ENCODE data around the gene SEPTIN5.

DNA sequence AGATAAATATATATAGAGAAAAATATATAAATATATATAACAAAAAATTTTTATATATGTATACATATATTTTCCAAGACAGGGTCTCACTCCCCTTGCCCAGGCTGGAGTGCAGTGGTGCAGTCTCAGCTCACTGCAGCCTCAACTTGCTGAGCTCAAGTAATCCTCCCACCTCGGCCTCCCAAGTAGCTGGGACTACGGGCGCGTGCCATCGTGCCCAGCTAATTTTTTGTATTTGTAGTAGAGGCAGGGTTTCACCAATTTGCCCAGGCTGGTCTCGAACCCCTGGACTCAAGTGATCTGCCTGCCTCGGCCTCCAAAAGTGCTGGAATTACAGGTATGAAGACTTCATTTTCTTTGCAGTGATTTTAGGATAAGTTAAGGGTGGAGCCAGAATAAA, 38.9 kb upstream of the SEPTIN5 start:
- TF ChIP-seq CTCF (conservative IDR thresholded peaks at IDR 0.05; ENCODE audit: low read length) (no peak), EZH2phosphoT487 (IDR thresholded peaks at IDR 0.05; ENCODE audit: borderline replicate concordance, low read depth, low read length) (no peak)
